Osteoblast (primary cell): Measurements from ENCODE around the gene CEP164. TPM values are rescaled to one million over a fixed set of nuclear protein-coding genes. Genes with fewer than 3 reads are reported as not detected.

Experiments
- DNase-seq: peaks from one replicate; pipeline ENCODE4 v3.0.0; 2011; ENCODE audit warnings: low spot score, mixed read lengths; ENCODE audit not compliant: insufficient read length; ENCODE audit errors: missing footprints
- H2AFZ ChIP-seq: 2 replicates; pipeline ENCODE4 v1.6.0; 2011; ENCODE audit warnings: mild to moderate bottlenecking, low read length
- H3K27ac ChIP-seq: 2 replicates; pipeline ENCODE4 v1.5.1; 2011; ENCODE audit warnings: mild to moderate bottlenecking, low read depth, low read length, moderate library complexity
- H3K27me3 ChIP-seq: 2 replicates; pipeline ENCODE4 v1.6.0; 2012; ENCODE audit warnings: mild to moderate bottlenecking, control low read depth, inconsistent platforms, low read length, moderate library complexity; ENCODE audit not compliant: insufficient read depth
- H3K36me3 ChIP-seq: 2 replicates; pipeline ENCODE4 v1.5.1; 2011; ENCODE audit warnings: mild to moderate bottlenecking, low read length, control low read depth, moderate library complexity; ENCODE audit not compliant: insufficient read depth
- H3K4me1 ChIP-seq: 2 replicates; pipeline ENCODE4 v1.5.1; 2011; ENCODE audit warnings: mild to moderate bottlenecking, low read length, control low read depth, moderate library complexity; ENCODE audit not compliant: insufficient read depth
- H3K4me2 ChIP-seq: 2 replicates; pipeline ENCODE4 v1.6.0; 2011; ENCODE audit warnings: mild to moderate bottlenecking, low read length; ENCODE audit not compliant: insufficient read depth
- H3K4me3 ChIP-seq: fragments of 200-600 bp; sonication (generic); 3 replicates; pipeline ENCODE4 v1.5.1; 2012; ENCODE audit warnings: mild to moderate bottlenecking, low read length, inconsistent platforms; ENCODE audit not compliant: insufficient read depth
- H3K79me2 ChIP-seq: 2 replicates; pipeline ENCODE4 v1.6.0; 2012; ENCODE audit warnings: mild to moderate bottlenecking, low read length, control low read depth, inconsistent platforms; ENCODE audit not compliant: insufficient read depth
- H3K9me3 ChIP-seq: 2 replicates; pipeline ENCODE4 v1.5.1; 2011; ENCODE audit warnings: low read depth, low read length, control low read depth
- H4K20me1 ChIP-seq: 2 replicates; pipeline ENCODE4 v1.6.0; 2012; ENCODE audit warnings: mild to moderate bottlenecking, low read length, control low read depth; ENCODE audit not compliant: insufficient read depth
- total RNA-seq: library from RNA; depleted of rRNA; stranded (reverse); fragments of >200 nt; gene quantifications from 2 replicates; pipeline ENCODE4 v1.2.3, GENCODE V29; 2012
- TF ChIP-seq, protein P1 (sequence below): IDR thresholded peaks from 2 replicates; pipeline ENCODE4 v1.5.1; 2011; ENCODE audit warnings: mild to moderate bottlenecking, low read depth, low read length, moderate library complexity; ENCODE audit errors: extremely low read depth

The CEP164 gene
- total RNA-seq = 38.0 and 40.7 TPM in 2 replicates

DNA sequence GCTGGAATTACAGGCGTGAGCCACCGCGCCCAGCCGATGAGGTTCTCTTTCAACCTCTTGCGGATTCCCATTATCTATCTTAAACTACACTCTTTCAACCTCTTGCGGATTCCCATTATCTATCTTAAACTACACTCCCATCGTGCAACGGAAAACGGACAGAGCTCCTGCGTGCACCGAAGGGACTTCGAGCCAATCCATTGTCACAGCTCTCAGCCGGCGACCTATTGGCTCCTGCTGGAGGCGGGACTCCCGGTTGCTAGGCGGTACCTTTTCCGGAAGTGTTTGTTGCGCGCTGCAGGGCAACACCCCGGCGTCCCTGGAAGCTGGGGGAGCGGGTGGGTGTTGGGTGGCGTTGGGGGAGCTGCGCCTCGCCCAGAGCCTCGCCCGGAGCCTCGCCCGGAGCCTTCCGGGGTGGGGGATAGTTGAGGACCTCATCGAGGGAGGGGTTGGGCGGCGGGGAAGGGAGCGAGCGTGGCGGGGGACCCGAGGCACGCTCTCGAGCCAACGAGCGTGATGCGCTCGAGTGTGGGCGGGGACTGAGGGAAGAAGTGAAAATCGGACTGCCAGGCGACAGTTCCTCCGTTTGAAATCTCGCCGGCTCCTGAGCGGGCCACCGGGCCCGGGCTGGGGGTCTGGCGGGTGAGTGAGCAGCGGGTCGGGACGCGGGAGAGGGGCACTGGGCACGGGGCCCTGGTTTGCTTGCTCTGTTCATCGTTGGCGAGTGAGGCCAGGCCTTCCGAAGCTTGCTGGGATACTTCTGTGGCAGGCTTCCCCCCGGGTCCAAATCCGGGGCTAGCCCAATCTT, at the start of gene CEP164:
Gene CEP164 (plus strand): TSS at position 288 of the 808 bp plus-strand sequence. CDS start 10,733 bp downstream, outside the sequence.
- TF ChIP-seq, protein P1, sequence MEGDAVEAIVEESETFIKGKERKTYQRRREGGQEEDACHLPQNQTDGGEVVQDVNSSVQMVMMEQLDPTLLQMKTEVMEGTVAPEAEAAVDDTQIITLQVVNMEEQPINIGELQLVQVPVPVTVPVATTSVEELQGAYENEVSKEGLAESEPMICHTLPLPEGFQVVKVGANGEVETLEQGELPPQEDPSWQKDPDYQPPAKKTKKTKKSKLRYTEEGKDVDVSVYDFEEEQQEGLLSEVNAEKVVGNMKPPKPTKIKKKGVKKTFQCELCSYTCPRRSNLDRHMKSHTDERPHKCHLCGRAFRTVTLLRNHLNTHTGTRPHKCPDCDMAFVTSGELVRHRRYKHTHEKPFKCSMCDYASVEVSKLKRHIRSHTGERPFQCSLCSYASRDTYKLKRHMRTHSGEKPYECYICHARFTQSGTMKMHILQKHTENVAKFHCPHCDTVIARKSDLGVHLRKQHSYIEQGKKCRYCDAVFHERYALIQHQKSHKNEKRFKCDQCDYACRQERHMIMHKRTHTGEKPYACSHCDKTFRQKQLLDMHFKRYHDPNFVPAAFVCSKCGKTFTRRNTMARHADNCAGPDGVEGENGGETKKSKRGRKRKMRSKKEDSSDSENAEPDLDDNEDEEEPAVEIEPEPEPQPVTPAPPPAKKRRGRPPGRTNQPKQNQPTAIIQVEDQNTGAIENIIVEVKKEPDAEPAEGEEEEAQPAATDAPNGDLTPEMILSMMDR = no peak
- Histone ChIP-seq H3K27ac (peak within 1 kb of the TSS; percentile 90), H2AFZ (peak within 1 kb of the TSS; percentile 79), H3K79me2 (peaks cover 36% of the 10 kb centered on the region), H3K27me3 (no peaks in the 10 kb centered on the region), H3K4me3 (peak within 1 kb of the TSS; percentile 91), H3K9me3 (no peaks in the 10 kb centered on the region), H3K4me2 (peak within 1 kb of the TSS; percentile 87), H3K36me3 (no peaks in the 10 kb centered on the region), H4K20me1 (peaks cover 16% of the 10 kb centered on the region), H3K4me1 (peaks cover 11% of the 10 kb centered on the region)
- DNase-seq = peak; percentile 99

DNA sequence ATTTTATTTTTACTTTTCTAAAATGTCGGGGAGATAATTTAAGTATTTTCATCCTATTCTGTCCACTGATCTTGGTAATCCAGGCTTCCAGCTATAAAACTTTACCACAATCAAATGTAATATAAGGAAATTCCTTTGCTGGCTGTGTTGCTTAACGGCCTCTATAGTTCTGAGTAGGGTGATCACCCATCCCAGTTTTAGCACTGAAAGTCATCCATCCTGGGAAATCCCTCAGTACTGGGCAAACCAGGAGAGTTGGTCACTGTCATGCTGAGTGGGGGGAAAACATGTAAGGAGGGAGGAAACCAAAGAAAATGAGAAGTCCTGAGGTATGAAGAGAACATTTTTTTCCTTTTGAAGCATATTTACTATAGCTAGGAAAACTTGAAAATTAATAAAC, 49.3 kb upstream of the CEP164 start:
- Histone ChIP-seq H3K79me2 (no peaks in the 10 kb centered on the region), H3K4me2 (no peak overlapping the region), H3K36me3 (peaks cover 11% of the 10 kb centered on the region), H3K4me1 (peaks cover 39% of the 10 kb centered on the region), H3K9me3 (no peaks in the 10 kb centered on the region), H3K27ac (no peak overlapping the region), H3K27me3 (no peaks in the 10 kb centered on the region), H4K20me1 (no peaks in the 10 kb centered on the region), H3K4me3 (no peak overlapping the region), H2AFZ (no peak overlapping the region)
- DNase-seq = no peak
- TF ChIP-seq, protein P1 = no peak

DNA sequence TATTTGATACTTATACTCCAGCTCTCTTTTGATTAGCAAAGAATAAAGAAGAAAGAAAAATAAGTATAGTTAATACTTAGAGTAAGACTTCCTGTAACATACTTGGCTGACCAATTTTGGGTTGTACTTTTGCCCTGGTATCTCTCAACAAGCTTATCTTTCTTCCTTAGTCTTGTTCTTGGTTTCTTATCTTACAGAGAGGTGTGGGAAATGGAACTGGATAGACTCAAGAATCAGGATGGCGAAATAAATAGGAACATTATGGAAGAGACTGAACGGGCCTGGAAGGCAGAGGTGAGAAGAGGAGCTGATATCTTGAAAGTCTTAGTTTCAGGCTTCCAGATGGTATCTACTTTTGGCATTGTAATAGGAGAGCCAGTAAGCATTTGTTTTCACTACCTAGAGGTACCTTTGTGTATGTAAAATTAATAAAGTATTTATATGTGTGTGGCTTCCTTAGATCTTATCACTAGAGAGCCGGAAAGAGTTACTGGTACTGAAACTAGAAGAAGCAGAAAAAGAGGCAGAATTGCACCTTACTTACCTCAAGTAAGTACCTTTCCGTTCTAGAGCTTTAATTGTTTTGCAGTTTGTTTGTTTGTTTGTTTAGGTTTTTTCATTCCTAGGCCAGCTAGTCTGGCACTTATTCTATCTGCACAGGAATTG, 47.8 kb upstream of the CEP164 start:
- TF ChIP-seq, protein P1 = no peak
- no peak for DNase-seq
- Histone ChIP-seq H4K20me1 (no peaks in the 10 kb centered on the region), H3K4me2 (no peak overlapping the region), H3K4me1 (peaks cover 25% of the 10 kb centered on the region), H3K4me3 (no peak overlapping the region), H3K36me3 (peaks cover 23% of the 10 kb centered on the region), H3K79me2 (no peaks in the 10 kb centered on the region), H3K27me3 (no peaks in the 10 kb centered on the region), H2AFZ (no peak overlapping the region), H3K9me3 (no peaks in the 10 kb centered on the region), H3K27ac (peak overlapping the region; percentile 74)

DNA sequence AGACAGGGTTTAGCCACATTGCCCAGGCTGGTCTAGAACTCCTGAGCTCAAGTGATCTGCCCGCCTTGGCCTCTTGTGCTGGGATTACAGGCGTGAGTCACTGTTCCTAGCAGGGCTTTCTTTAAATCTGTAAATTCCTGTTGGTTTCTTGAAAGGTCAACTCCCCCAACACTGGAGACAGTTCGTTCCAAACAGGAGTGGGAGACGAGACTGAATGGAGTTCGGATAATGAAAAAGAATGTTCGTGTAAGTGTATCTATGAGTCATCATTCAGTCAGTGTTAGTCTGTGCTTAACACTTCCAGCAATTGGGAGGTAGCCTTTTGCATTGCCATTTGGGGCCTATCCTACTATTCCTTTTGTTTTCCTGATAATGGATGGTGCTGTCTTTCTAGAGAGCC, 46.5 kb upstream of the CEP164 start:
- no peaks in the 10 kb centered on the region for H3K79me2 ChIP-seq
- TF ChIP-seq, protein P1 = no peak
- H3K27ac ChIP-seq = peak overlapping the region; percentile 74
- no peaks in the 10 kb centered on the region for H4K20me1 ChIP-seq
- peaks cover 20% of the 10 kb centered on the region for H3K4me1 ChIP-seq
- H3K27me3 ChIP-seq = no peaks in the 10 kb centered on the region
- H3K9me3 ChIP-seq = no peaks in the 10 kb centered on the region
- peaks cover 36% of the 10 kb centered on the region for H3K36me3 ChIP-seq
- peak overlapping the region; percentile 7 for H3K4me2 ChIP-seq
- no peak overlapping the region for H3K4me3 ChIP-seq
- no peak overlapping the region for H2AFZ ChIP-seq
- DNase-seq = peak; percentile 93
